Measurements from ENCODE around the gene FRMD5.

Gene FRMD5

DNA sequence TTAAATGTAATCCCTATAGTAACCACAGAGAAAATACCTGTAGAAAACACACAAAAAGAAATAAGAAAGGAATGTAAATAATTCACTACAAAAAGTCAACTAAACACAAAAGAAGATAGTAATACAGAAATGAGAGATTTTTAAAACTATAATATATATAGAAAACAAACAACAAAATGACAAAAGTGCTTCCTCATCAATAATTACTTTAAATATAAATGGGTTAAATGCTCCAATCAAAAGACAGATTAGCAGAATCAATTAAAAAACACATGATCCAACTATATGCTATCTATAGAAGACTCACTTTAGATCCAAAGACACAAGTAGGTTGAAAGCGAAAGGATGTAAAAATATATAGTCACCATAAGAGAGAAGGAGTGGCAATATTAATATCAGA lies 45.8 kb downstream of the FRMD5 start:
- Histone ChIP-seq H3K4me2 (ENCODE audit: low read length, poor library complexity, severe bottlenecking) (no peak overlapping the region), H3K9ac (ENCODE audit: low read length) (no peak overlapping the region), H2AK5ac (ENCODE audit: low read length, severe bottlenecking) (no peak overlapping the region), H3K79me1 (replicated peaks; ENCODE audit: low read length, poor library complexity, severe bottlenecking) (peaks cover 11% of the 10 kb centered on the region), H2BK120ac (ENCODE audit: low read depth, low read length) (no peak overlapping the region), H3K36me3 (ENCODE audit: control insufficient read depth in 1 of 2, insufficient read depth in 2 of 2, low read depth in 1 of 2, low read length in 2 of 2) (no peaks in the 10 kb centered on the region), H2BK15ac (ENCODE audit: low read depth, poor library complexity, severe bottlenecking) (no peak overlapping the region), H2BK5ac (ENCODE audit: low read depth, low read length, poor library complexity, severe bottlenecking) (peak overlapping the region; percentile 66), H3K9me3 (ENCODE audit: control insufficient read depth, low read length) (no peaks in the 10 kb centered on the region), H3K14ac (ENCODE audit: low read length in 2 of 2) (no peak overlapping the region), H3K27me3 (ENCODE audit: control insufficient read depth in 1 of 2, insufficient read depth in 1 of 2, low read length in 2 of 2) (no peaks in the 10 kb centered on the region), H3K4me1 (ENCODE audit: control insufficient read depth, insufficient read depth, low read depth, low read length) (no peaks in the 10 kb centered on the region), H4K8ac (ENCODE audit: low read length) (no peak overlapping the region), H3K4me3 (ENCODE audit: insufficient read depth in 1 of 2, low read depth in 1 of 2, low read length in 2 of 2) (no peak overlapping the region), H4K91ac (ENCODE audit: low read length) (no peak overlapping the region), H3K23ac (ENCODE audit: low read length in 2 of 2) (no peak overlapping the region), H3K4ac (ENCODE audit: low read depth in 1 of 2, low read length in 2 of 2) (no peak overlapping the region), H2AFZ (ENCODE audit: low read depth, low read length) (no peak overlapping the region), H3K18ac (ENCODE audit: low read depth in 1 of 2, low read length in 2 of 2) (no peak overlapping the region), H3K27ac (ENCODE audit: low read length, poor library complexity, severe bottlenecking) (no peak overlapping the region), H2BK12ac (ENCODE audit: low read length in 2 of 2) (no peak overlapping the region)
- no CpG with 5 or more reads among the region's 1 CpG for WGBS
- DNase-seq, result no peak

GRCh38 chr15:44148580-44148979 lies 46.5 kb downstream of the FRMD5 start:
- no peak overlapping the region for H2BK5ac ChIP-seq (ENCODE audit: low read depth, low read length, poor library complexity, severe bottlenecking)
- H2BK120ac ChIP-seq (ENCODE audit: low read depth, low read length), result no peak overlapping the region
- H3K4ac ChIP-seq (ENCODE audit: low read depth in 1 of 2, low read length in 2 of 2), result no peak overlapping the region
- H4K91ac ChIP-seq (ENCODE audit: low read length), result no peak overlapping the region
- H3K27ac ChIP-seq (ENCODE audit: low read length, poor library complexity, severe bottlenecking), result no peak overlapping the region
- H3K9ac ChIP-seq (ENCODE audit: low read length), result no peak overlapping the region
- no peaks in the 10 kb centered on the region for H3K4me1 ChIP-seq (ENCODE audit: control insufficient read depth, insufficient read depth, low read depth, low read length)
- no peak for DNase-seq
- H2AFZ ChIP-seq (ENCODE audit: low read depth, low read length), result no peak overlapping the region
- no peak overlapping the region for H4K8ac ChIP-seq (ENCODE audit: low read length)
- no peak overlapping the region for H3K4me2 ChIP-seq (ENCODE audit: low read length, poor library complexity, severe bottlenecking)
- WGBS, result no CpG with 5 or more reads among the region's 2 CpGs
- H3K9me3 ChIP-seq (ENCODE audit: control insufficient read depth, low read length), result no peaks in the 10 kb centered on the region
- no peak overlapping the region for H3K18ac ChIP-seq (ENCODE audit: low read depth in 1 of 2, low read length in 2 of 2)
- H2BK15ac ChIP-seq (ENCODE audit: low read depth, poor library complexity, severe bottlenecking), result no peak overlapping the region
- no peak overlapping the region for H2AK5ac ChIP-seq (ENCODE audit: low read length, severe bottlenecking)
- H3K27me3 ChIP-seq (ENCODE audit: control insufficient read depth in 1 of 2, insufficient read depth in 1 of 2, low read length in 2 of 2), result no peaks in the 10 kb centered on the region
- no peak overlapping the region for H3K14ac ChIP-seq (ENCODE audit: low read length in 2 of 2)
- peaks cover 11% of the 10 kb centered on the region for H3K79me1 ChIP-seq (replicated peaks; ENCODE audit: low read length, poor library complexity, severe bottlenecking)
- H3K23ac ChIP-seq (ENCODE audit: low read length in 2 of 2), result no peak overlapping the region
- no peak overlapping the region for H3K4me3 ChIP-seq (ENCODE audit: insufficient read depth in 1 of 2, low read depth in 1 of 2, low read length in 2 of 2)
- H3K36me3 ChIP-seq (ENCODE audit: control insufficient read depth in 1 of 2, insufficient read depth in 2 of 2, low read depth in 1 of 2, low read length in 2 of 2), result no peaks in the 10 kb centered on the region
- H2BK12ac ChIP-seq (ENCODE audit: low read length in 2 of 2), result no peak overlapping the region

DNA sequence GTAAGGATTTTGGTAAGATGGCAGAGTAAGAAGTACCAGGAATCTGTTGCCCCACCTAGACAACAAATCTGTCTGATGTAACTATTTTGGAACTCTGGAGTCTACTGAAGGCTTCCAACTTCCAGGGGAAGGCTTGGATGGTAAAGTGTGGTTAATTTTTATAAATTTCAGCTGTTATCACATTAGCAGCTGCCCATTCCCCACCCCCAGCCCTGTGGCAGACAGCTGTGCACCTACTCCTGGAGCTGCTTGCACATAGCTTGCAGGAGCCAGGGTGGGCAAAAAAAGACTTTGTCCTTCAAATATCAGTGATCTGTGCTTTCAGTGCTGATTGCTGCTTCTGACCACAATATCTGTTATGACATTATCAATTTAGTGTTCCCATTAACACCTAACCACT lies 47.4 kb downstream of the FRMD5 start:
- no peak overlapping the region for H2AFZ ChIP-seq (ENCODE audit: low read depth, low read length)

DNA sequence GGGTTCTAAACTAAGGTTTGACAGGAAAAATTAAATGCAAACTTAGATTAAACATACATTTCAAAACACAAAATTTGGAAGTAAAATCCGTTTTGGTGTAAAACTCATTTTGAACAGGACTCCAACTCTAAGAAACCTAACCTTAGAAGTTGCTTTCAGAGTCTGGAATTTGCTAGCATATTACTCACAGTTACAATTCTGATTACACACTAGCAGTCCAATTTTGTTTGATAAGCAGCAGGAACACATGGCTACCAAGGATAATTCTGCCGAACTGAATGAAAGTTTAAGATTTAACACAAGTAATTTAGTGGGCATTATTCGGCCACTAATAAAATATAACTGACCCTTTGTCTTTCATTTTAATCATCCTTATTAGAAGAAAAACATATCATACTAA lies 49.6 kb downstream of the FRMD5 start:
- Histone ChIP-seq H3K14ac (ENCODE audit: low read length in 2 of 2) (no peak overlapping the region), H3K23ac (ENCODE audit: low read length in 2 of 2) (no peak overlapping the region), H3K18ac (ENCODE audit: low read depth in 1 of 2, low read length in 2 of 2) (no peak overlapping the region), H3K4me2 (ENCODE audit: low read length, poor library complexity, severe bottlenecking) (no peak overlapping the region), H3K27me3 (ENCODE audit: control insufficient read depth in 1 of 2, insufficient read depth in 1 of 2, low read length in 2 of 2) (no peaks in the 10 kb centered on the region), H2BK5ac (ENCODE audit: low read depth, low read length, poor library complexity, severe bottlenecking) (no peak overlapping the region), H2AFZ (ENCODE audit: low read depth, low read length) (no peak overlapping the region), H3K4me3 (ENCODE audit: insufficient read depth in 1 of 2, low read depth in 1 of 2, low read length in 2 of 2) (no peak overlapping the region), H2AK5ac (ENCODE audit: low read length, severe bottlenecking) (no peak overlapping the region), H4K91ac (ENCODE audit: low read length) (no peak overlapping the region), H3K4me1 (ENCODE audit: control insufficient read depth, insufficient read depth, low read depth, low read length) (no peaks in the 10 kb centered on the region), H3K27ac (ENCODE audit: low read length, poor library complexity, severe bottlenecking) (no peak overlapping the region), H4K8ac (ENCODE audit: low read length) (no peak overlapping the region), H3K9ac (ENCODE audit: low read length) (no peak overlapping the region), H3K79me1 (replicated peaks; ENCODE audit: low read length, poor library complexity, severe bottlenecking) (peaks cover 10% of the 10 kb centered on the region), H3K36me3 (ENCODE audit: control insufficient read depth in 1 of 2, insufficient read depth in 2 of 2, low read depth in 1 of 2, low read length in 2 of 2) (no peaks in the 10 kb centered on the region), H2BK120ac (ENCODE audit: low read depth, low read length) (no peak overlapping the region), H3K4ac (ENCODE audit: low read depth in 1 of 2, low read length in 2 of 2) (no peak overlapping the region), H2BK12ac (ENCODE audit: low read length in 2 of 2) (no peak overlapping the region), H3K9me3 (ENCODE audit: control insufficient read depth, low read length) (no peaks in the 10 kb centered on the region), H2BK15ac (ENCODE audit: low read depth, poor library complexity, severe bottlenecking) (no peak overlapping the region)
- whole genome bisulfite sequencing, result 73% methylated on average over 2 of the region's 3 CpGs
- no peak for DNase-seq

More for the DNA sequence above, 47.4 kb downstream of the FRMD5 start:
- Histone ChIP-seq H3K4me1 (ENCODE audit: control insufficient read depth, insufficient read depth, low read depth, low read length) (no peaks in the 10 kb centered on the region), H3K4me2 (ENCODE audit: low read length, poor library complexity, severe bottlenecking) (no peak overlapping the region), H2BK120ac (ENCODE audit: low read depth, low read length) (no peak overlapping the region), H3K14ac (ENCODE audit: low read length in 2 of 2) (no peak overlapping the region), H2BK15ac (ENCODE audit: low read depth, poor library complexity, severe bottlenecking) (no peak overlapping the region), H3K36me3 (ENCODE audit: control insufficient read depth in 1 of 2, insufficient read depth in 2 of 2, low read depth in 1 of 2, low read length in 2 of 2) (no peaks in the 10 kb centered on the region), H4K91ac (ENCODE audit: low read length) (no peak overlapping the region), H2BK12ac (ENCODE audit: low read length in 2 of 2) (no peak overlapping the region), H3K27ac (ENCODE audit: low read length, poor library complexity, severe bottlenecking) (no peak overlapping the region), H3K4me3 (ENCODE audit: insufficient read depth in 1 of 2, low read depth in 1 of 2, low read length in 2 of 2) (no peak overlapping the region), H3K27me3 (ENCODE audit: control insufficient read depth in 1 of 2, insufficient read depth in 1 of 2, low read length in 2 of 2) (no peaks in the 10 kb centered on the region), H3K4ac (ENCODE audit: low read depth in 1 of 2, low read length in 2 of 2) (no peak overlapping the region), H4K8ac (ENCODE audit: low read length) (no peak overlapping the region), H3K18ac (ENCODE audit: low read depth in 1 of 2, low read length in 2 of 2) (no peak overlapping the region), H2BK5ac (ENCODE audit: low read depth, low read length, poor library complexity, severe bottlenecking) (no peak overlapping the region), H2AK5ac (ENCODE audit: low read length, severe bottlenecking) (no peak overlapping the region), H3K79me1 (replicated peaks; ENCODE audit: low read length, poor library complexity, severe bottlenecking) (peaks cover 14% of the 10 kb centered on the region), H3K9me3 (ENCODE audit: control insufficient read depth, low read length) (no peaks in the 10 kb centered on the region), H3K9ac (ENCODE audit: low read length) (no peak overlapping the region), H3K23ac (ENCODE audit: low read length in 2 of 2) (no peak overlapping the region)
- no peak for DNase-seq

Data from mesenchymal stem cell (in vitro differentiated cells and primary cell).